ENCODE results near the gene UTS2B.

The UTS2B gene

GRCh38 chr3:191239407-191240031 lies 90.8 kb downstream of the UTS2B start:
- H3K27me3 ChIP-seq (ENCODE audit: control insufficient read depth in 1 of 2, insufficient read depth in 2 of 2, low read length in 2 of 2) = no peaks in the 10 kb centered on the region
- H3K4me1 ChIP-seq (ENCODE audit: control insufficient read depth, insufficient read depth, low read length) = no peaks in the 10 kb centered on the region
- H3K9me3 ChIP-seq (ENCODE audit: control insufficient read depth in 2 of 2, low read length in 2 of 2) = no peaks in the 10 kb centered on the region
- no peak overlapping the region for H3K27ac ChIP-seq (ENCODE audit: low read length)
- H3K9ac ChIP-seq (ENCODE audit: low read length in 2 of 2) = no peak overlapping the region
- no peak overlapping the region for H3K4me3 ChIP-seq (ENCODE audit: low read length in 2 of 2)
- no peaks in the 10 kb centered on the region for H3K36me3 ChIP-seq (ENCODE audit: control insufficient read depth in 2 of 2, insufficient read depth in 2 of 2, low read length in 2 of 2)

- Histone ChIP-seq H3K27ac (ENCODE audit: low read length) (no peak overlapping the region), H3K9me3 (ENCODE audit: control insufficient read depth in 2 of 2, low read length in 2 of 2) (no peaks in the 10 kb centered on the region)
Observed at GRCh38 chr3:191238321-191238817, 92.0 kb downstream of the UTS2B start.

GRCh38 chr3:191237047-191237882 lies 93.1 kb downstream of the UTS2B start:
- Histone ChIP-seq H3K4me1 (ENCODE audit: control insufficient read depth, insufficient read depth, low read length) (no peaks in the 10 kb centered on the region), H3K36me3 (ENCODE audit: control insufficient read depth in 2 of 2, insufficient read depth in 2 of 2, low read length in 2 of 2) (no peaks in the 10 kb centered on the region), H3K9me3 (ENCODE audit: control insufficient read depth in 2 of 2, low read length in 2 of 2) (no peaks in the 10 kb centered on the region), H3K4me3 (ENCODE audit: low read length in 2 of 2) (no peak overlapping the region), H3K9ac (ENCODE audit: low read length in 2 of 2) (no peak overlapping the region), H3K27ac (ENCODE audit: low read length) (no peak overlapping the region), H3K27me3 (ENCODE audit: control insufficient read depth in 1 of 2, insufficient read depth in 2 of 2, low read length in 2 of 2) (no peaks in the 10 kb centered on the region)

More at GRCh38 chr3:191238321-191238817, 92.0 kb downstream of the UTS2B start:
- Histone ChIP-seq H3K27me3 (ENCODE audit: control insufficient read depth in 1 of 2, insufficient read depth in 2 of 2, low read length in 2 of 2) (no peaks in the 10 kb centered on the region), H3K36me3 (ENCODE audit: control insufficient read depth in 2 of 2, insufficient read depth in 2 of 2, low read length in 2 of 2) (no peaks in the 10 kb centered on the region), H3K4me1 (ENCODE audit: control insufficient read depth, insufficient read depth, low read length) (no peaks in the 10 kb centered on the region), H3K4me3 (ENCODE audit: low read length in 2 of 2) (no peak overlapping the region), H3K9ac (ENCODE audit: low read length in 2 of 2) (no peak overlapping the region)

- Histone ChIP-seq H3K27me3 (ENCODE audit: control insufficient read depth in 1 of 2, insufficient read depth in 2 of 2, low read length in 2 of 2) (no peaks in the 10 kb centered on the region), H3K9ac (ENCODE audit: low read length in 2 of 2) (no peak overlapping the region), H3K27ac (ENCODE audit: low read length) (no peak overlapping the region), H3K4me1 (ENCODE audit: control insufficient read depth, insufficient read depth, low read length) (no peaks in the 10 kb centered on the region), H3K9me3 (ENCODE audit: control insufficient read depth in 2 of 2, low read length in 2 of 2) (no peaks in the 10 kb centered on the region), H3K4me3 (ENCODE audit: low read length in 2 of 2) (no peak overlapping the region), H3K36me3 (ENCODE audit: control insufficient read depth in 2 of 2, insufficient read depth in 2 of 2, low read length in 2 of 2) (no peaks in the 10 kb centered on the region)
Observed at GRCh38 chr3:191236646-191237045, 93.7 kb downstream of the UTS2B start.

- H3K27me3 ChIP-seq (ENCODE audit: control insufficient read depth in 1 of 2, insufficient read depth in 2 of 2, low read length in 2 of 2) = no peaks in the 10 kb centered on the region
- H3K4me3 ChIP-seq (ENCODE audit: low read length in 2 of 2) = no peak overlapping the region
- H3K9ac ChIP-seq (ENCODE audit: low read length in 2 of 2) = no peak overlapping the region
- H3K9me3 ChIP-seq (ENCODE audit: control insufficient read depth in 2 of 2, low read length in 2 of 2) = no peaks in the 10 kb centered on the region
- no peaks in the 10 kb centered on the region for H3K4me1 ChIP-seq (ENCODE audit: control insufficient read depth, insufficient read depth, low read length)
- H3K27ac ChIP-seq (ENCODE audit: low read length) = no peak overlapping the region
- H3K36me3 ChIP-seq (ENCODE audit: control insufficient read depth in 2 of 2, insufficient read depth in 2 of 2, low read length in 2 of 2) = no peaks in the 10 kb centered on the region
Observed at GRCh38 chr3:191235331-191236314, 94.7 kb downstream of the UTS2B start.

GRCh38 chr3:191234216-191234615 lies 96.1 kb downstream of the UTS2B start:
- H3K36me3 ChIP-seq (ENCODE audit: control insufficient read depth in 2 of 2, insufficient read depth in 2 of 2, low read length in 2 of 2) = no peaks in the 10 kb centered on the region
- H3K9ac ChIP-seq (ENCODE audit: low read length in 2 of 2) = no peak overlapping the region
- H3K4me1 ChIP-seq (ENCODE audit: control insufficient read depth, insufficient read depth, low read length) = no peaks in the 10 kb centered on the region
- H3K9me3 ChIP-seq (ENCODE audit: control insufficient read depth in 2 of 2, low read length in 2 of 2) = no peaks in the 10 kb centered on the region
- H3K4me3 ChIP-seq (ENCODE audit: low read length in 2 of 2) = no peak overlapping the region
- no peaks in the 10 kb centered on the region for H3K27me3 ChIP-seq (ENCODE audit: control insufficient read depth in 1 of 2, insufficient read depth in 2 of 2, low read length in 2 of 2)
- H3K27ac ChIP-seq (ENCODE audit: low read length) = no peak overlapping the region

GRCh38 chr3:191227541-191227940 lies 102.8 kb downstream of the UTS2B start:
- Histone ChIP-seq H3K4me1 (ENCODE audit: control insufficient read depth, insufficient read depth, low read length) (no peaks in the 10 kb centered on the region), H3K9ac (ENCODE audit: low read length in 2 of 2) (no peak overlapping the region), H3K27ac (ENCODE audit: low read length) (no peak overlapping the region)

GRCh38 chr3:191221638-191222037 lies 108.7 kb downstream of the UTS2B start:
- Histone ChIP-seq H3K27me3 (ENCODE audit: control insufficient read depth in 1 of 2, insufficient read depth in 2 of 2, low read length in 2 of 2) (no peaks in the 10 kb centered on the region), H3K4me1 (ENCODE audit: control insufficient read depth, insufficient read depth, low read length) (no peaks in the 10 kb centered on the region), H3K9ac (ENCODE audit: low read length in 2 of 2) (no peak overlapping the region), H3K9me3 (ENCODE audit: control insufficient read depth in 2 of 2, low read length in 2 of 2) (no peaks in the 10 kb centered on the region), H3K4me3 (ENCODE audit: low read length in 2 of 2) (no peak overlapping the region), H3K27ac (ENCODE audit: low read length) (no peak overlapping the region), H3K36me3 (ENCODE audit: control insufficient read depth in 2 of 2, insufficient read depth in 2 of 2, low read length in 2 of 2) (no peaks in the 10 kb centered on the region)

More at GRCh38 chr3:191227541-191227940, 102.8 kb downstream of the UTS2B start:
- H3K27me3 ChIP-seq (ENCODE audit: control insufficient read depth in 1 of 2, insufficient read depth in 2 of 2, low read length in 2 of 2) = no peaks in the 10 kb centered on the region
- no peak overlapping the region for H3K4me3 ChIP-seq (ENCODE audit: low read length in 2 of 2)
- no peaks in the 10 kb centered on the region for H3K36me3 ChIP-seq (ENCODE audit: control insufficient read depth in 2 of 2, insufficient read depth in 2 of 2, low read length in 2 of 2)
- no peaks in the 10 kb centered on the region for H3K9me3 ChIP-seq (ENCODE audit: control insufficient read depth in 2 of 2, low read length in 2 of 2)

GRCh38 chr3:191220908-191221307 lies 109.4 kb downstream of the UTS2B start:
- H3K27me3 ChIP-seq (ENCODE audit: control insufficient read depth in 1 of 2, insufficient read depth in 2 of 2, low read length in 2 of 2) = no peaks in the 10 kb centered on the region
- H3K27ac ChIP-seq (ENCODE audit: low read length) = no peak overlapping the region
- H3K9ac ChIP-seq (ENCODE audit: low read length in 2 of 2) = no peak overlapping the region
- no peak overlapping the region for H3K4me3 ChIP-seq (ENCODE audit: low read length in 2 of 2)
- H3K4me1 ChIP-seq (ENCODE audit: control insufficient read depth, insufficient read depth, low read length) = no peaks in the 10 kb centered on the region
- no peaks in the 10 kb centered on the region for H3K9me3 ChIP-seq (ENCODE audit: control insufficient read depth in 2 of 2, low read length in 2 of 2)
- H3K36me3 ChIP-seq (ENCODE audit: control insufficient read depth in 2 of 2, insufficient read depth in 2 of 2, low read length in 2 of 2) = no peaks in the 10 kb centered on the region

- Histone ChIP-seq H3K4me1 (ENCODE audit: control insufficient read depth, insufficient read depth, low read length) (no peaks in the 10 kb centered on the region), H3K9ac (ENCODE audit: low read length in 2 of 2) (no peak overlapping the region), H3K9me3 (ENCODE audit: control insufficient read depth in 2 of 2, low read length in 2 of 2) (no peaks in the 10 kb centered on the region), H3K27ac (ENCODE audit: low read length) (no peak overlapping the region), H3K27me3 (ENCODE audit: control insufficient read depth in 1 of 2, insufficient read depth in 2 of 2, low read length in 2 of 2) (no peaks in the 10 kb centered on the region), H3K4me3 (ENCODE audit: low read length in 2 of 2) (no peak overlapping the region), H3K36me3 (ENCODE audit: control insufficient read depth in 2 of 2, insufficient read depth in 2 of 2, low read length in 2 of 2) (no peaks in the 10 kb centered on the region)
Observed at GRCh38 chr3:191217301-191217700, 113.0 kb downstream of the UTS2B start.

Measured in stomach smooth muscle (tissue), 2 donors.